DOHH2 (cell line): ENCODE data around the gene CLDN18.

Experiments used
- H3F3A ChIP-seq: fragments of 200-600 bp; sonication (generic), shearing (Covaris generic); 2 replicates; pipeline ENCODE4 v1.6.0; 2016; ENCODE audit warnings: antibody characterized with exemption, mild to moderate bottlenecking; ENCODE audit not compliant: control insufficient read depth, insufficient read depth
- H3K27ac ChIP-seq: fragments of 200-600 bp; sonication (generic); 2 replicates; pipeline ENCODE4 v1.5.1; 2014; ENCODE audit warnings: low read depth, mild to moderate bottlenecking, low read length, moderate library complexity
- H3K27me3 ChIP-seq: fragments of 200-600 bp; sonication (generic); 2 replicates; pipeline ENCODE4 v1.6.1; 2014; ENCODE audit warnings: mild to moderate bottlenecking, low read length, mixed read lengths; ENCODE audit not compliant: control insufficient read depth
- H3K36me3 ChIP-seq: fragments of 200-600 bp; sonication (generic); 2 replicates; pipeline ENCODE4 v1.6.1; 2014; ENCODE audit warnings: mild to moderate bottlenecking, low read length, moderate library complexity, mixed read lengths; ENCODE audit not compliant: control insufficient read depth
- H3K4me1 ChIP-seq: fragments of 200-600 bp; sonication (generic); 2 replicates; pipeline ENCODE4 v1.6.1; 2014; ENCODE audit warnings: mild to moderate bottlenecking, low read length, mixed read lengths; ENCODE audit not compliant: control insufficient read depth
- H3K4me2 ChIP-seq: fragments of 200-600 bp; sonication (generic); 2 replicates; pipeline ENCODE4 v1.6.0; 2014; ENCODE audit warnings: mild to moderate bottlenecking, low read length, moderate library complexity
- H3K4me3 ChIP-seq: fragments of 200-600 bp; sonication (generic); 2 replicates; pipeline ENCODE4 v1.5.1; 2014; ENCODE audit warnings: mild to moderate bottlenecking, low read length, mixed read lengths
- H3K79me2 ChIP-seq: fragments of 200-600 bp; sonication (generic); 2 replicates; pipeline ENCODE4 v1.6.1; 2014; ENCODE audit warnings: mild to moderate bottlenecking, low read length, mixed read lengths; ENCODE audit not compliant: control insufficient read depth
- H3K9me2 ChIP-seq: fragments of 200-600 bp; sonication (generic); replicated peaks from 2 replicates; pipeline ENCODE4 v1.6.1; 2014; ENCODE audit warnings: mild to moderate bottlenecking, low read length, mixed read lengths; ENCODE audit not compliant: control insufficient read depth
- H3K9me3 ChIP-seq: fragments of 200-600 bp; sonication (generic); 2 replicates; pipeline ENCODE4 v1.6.1; 2014; ENCODE audit warnings: antibody characterized with exemption, low read length, mixed read lengths; ENCODE audit not compliant: control insufficient read depth, insufficient read depth
- H4K20me1 ChIP-seq: fragments of 200-600 bp; sonication (generic); 2 replicates; pipeline ENCODE4 v1.6.0; 2014; ENCODE audit warnings: low read depth, mild to moderate bottlenecking, antibody characterized with exemption, low read length, moderate library complexity; ENCODE audit not compliant: control insufficient read depth, insufficient read depth
- CTCF ChIP-seq: fragments of 200-600 bp; sonication (generic); IDR thresholded peaks from one replicate; pipeline ENCODE4 v1.5.1; 2014; ENCODE audit warnings: antibody characterized with exemption, mild to moderate bottlenecking, low read depth, low read length; ENCODE audit not compliant: poor library complexity, severe bottlenecking
- EZH2phosphoT487 ChIP-seq: fragments of 200-600 bp; sonication (generic); IDR thresholded peaks from 2 replicates; pipeline ENCODE4 v1.6.1; 2017; ENCODE audit warnings: borderline replicate concordance, mild to moderate bottlenecking, antibody characterized with exemption, low read length, moderate library complexity, mixed read lengths

Gene CLDN18

GRCh38 chr3:137970914-137971831, 38.8 kb upstream of the CLDN18 start:
- no peaks in the 10 kb centered on the region for H3F3A ChIP-seq
- H3K27ac ChIP-seq, result no peak overlapping the region
- no peaks in the 10 kb centered on the region for H4K20me1 ChIP-seq
- TF ChIP-seq CTCF (peak; percentile 89), EZH2phosphoT487 (no peak)
- no peaks in the 10 kb centered on the region for H3K79me2 ChIP-seq
- no peaks in the 10 kb centered on the region for H3K9me2 ChIP-seq
- no peak overlapping the region for H3K4me3 ChIP-seq
- H3K4me2 ChIP-seq, result peak overlapping the region; percentile 36; the same call in 1 of the 2 replicates
- no peaks in the 10 kb centered on the region for H3K9me3 ChIP-seq
- 0 out of 2 replicates have a peak, but pooled peaks cover 3% of the 10 kb centered on the region for H3K4me1 ChIP-seq
- no peaks in the 10 kb centered on the region for H3K36me3 ChIP-seq
- peaks cover 3% of the 10 kb centered on the region for H3K27me3 ChIP-seq

- Histone ChIP-seq H3K27ac (no peak overlapping the region), H3F3A (no peaks in the 10 kb centered on the region), H3K9me2 (no peaks in the 10 kb centered on the region), H3K27me3 (peaks cover 3% of the 10 kb centered on the region), H3K4me2 (no peak overlapping the region), H3K4me3 (no peak overlapping the region), H4K20me1 (no peaks in the 10 kb centered on the region), H3K4me1 (0 out of 2 replicates have a peak, but pooled peaks cover 3% of the 10 kb centered on the region), H3K9me3 (no peaks in the 10 kb centered on the region), H3K36me3 (no peaks in the 10 kb centered on the region), H3K79me2 (no peaks in the 10 kb centered on the region)
- no peak for TF ChIP-seq EZH2phosphoT487
- TF ChIP-seq CTCF, result no peak
Observed at GRCh38 chr3:137972396-137972795, 37.6 kb upstream of the CLDN18 start.

- Histone ChIP-seq H3F3A (no peaks in the 10 kb centered on the region), H3K27me3 (no peaks in the 10 kb centered on the region), H3K27ac (no peak overlapping the region), H3K9me3 (no peaks in the 10 kb centered on the region), H3K4me1 (no peaks in the 10 kb centered on the region), H4K20me1 (no peaks in the 10 kb centered on the region), H3K9me2 (no peaks in the 10 kb centered on the region), H3K4me3 (no peak overlapping the region), H3K36me3 (no peaks in the 10 kb centered on the region), H3K4me2 (no peak overlapping the region), H3K79me2 (no peaks in the 10 kb centered on the region)
- TF ChIP-seq CTCF (no peak), EZH2phosphoT487 (no peak)
Observed at GRCh38 chr3:137978328-137978727, 31.6 kb upstream of the CLDN18 start.
